BJ (cell line): ENCODE results near the gene HHIPL1. TPM values are rescaled to one million over a fixed set of nuclear protein-coding genes. Genes with fewer than 3 reads are reported as not detected.

Source experiments
- CTCF ChIA-PET: fragments of 350-600 bp; formaldehyde crosslinking; extraction: SDS; loops from one replicate; lab custom pipeline; 2021; ENCODE audit warnings: antibody characterized with exemption, inconsistent platforms; lab: Yijun Ruan, JAX
- POLR2A ChIA-PET: fragments of 300-600 bp; sonication (Branson Sonifier 250); formaldehyde crosslinking; extraction: SDS; loops from one replicate; lab custom pipeline; 2021; ENCODE audit warnings: antibody characterized with exemption; lab: Charles Lee
- DNase-seq: peaks from one replicate; pipeline ENCODE4 v3.0.0-alpha.2; 2011; ENCODE audit warnings: low read depth
- H3K27me3 ChIP-seq: 2 replicates; pipeline ENCODE4 v1.6.0; 2011; ENCODE audit warnings: low read length; ENCODE audit not compliant: control insufficient read depth, insufficient read depth
- H3K36me3 ChIP-seq: 2 replicates; pipeline ENCODE4 v1.5.1; 2011; ENCODE audit warnings: low read length; ENCODE audit not compliant: control insufficient read depth, insufficient read depth
- H3K4me3 ChIP-seq: 2 replicates; pipeline ENCODE4 v1.5.1; 2011; ENCODE audit warnings: low read depth, mild to moderate bottlenecking, control low read depth, low read length
- CTCF ChIP-seq: IDR thresholded peaks from 2 replicates; pipeline ENCODE4 v1.5.1; 2011; ENCODE audit warnings: low read depth, mild to moderate bottlenecking, control low read depth, inconsistent platforms, low read length, moderate library complexity; ENCODE audit not compliant: insufficient read depth
- polyA plus RNA-seq: library from polyadenylated mRNA; depleted of rRNA; stranded (reverse); fragments of >200 nt; gene quantifications from 2 replicates; pipeline ENCODE4 v1.2.3, GENCODE V29; 2011

HHIPL1 gene
- polyA plus RNA-seq, 1 experiment: 2.5 TPM

- peaks cover 9% of the 10 kb centered on the region for H3K27me3 ChIP-seq
- no peak overlapping the region for H3K4me3 ChIP-seq
- no peaks in the 10 kb centered on the region for H3K36me3 ChIP-seq
- TF ChIP-seq CTCF: no peak
- CTCF ChIA-PET: no interaction called here
- POLR2A ChIA-PET: no interaction called here
- DNase-seq: no peak
These were observed 57.2 kb downstream of the HHIPL1 start for GRCh38 chr14:99702115-99702514.

GRCh38 chr14:99703381-99703780 lies 58.5 kb downstream of the HHIPL1 start:
- H3K27me3 ChIP-seq: peaks cover 3% of the 10 kb centered on the region; the same call in 1 of the 2 replicates
- no peaks in the 10 kb centered on the region for H3K36me3 ChIP-seq
- DNase-seq: no peak
- CTCF ChIA-PET: interaction anchor here (0.7 kb wide), 1 partner anchor 176 kb away, joined by 3 read pairs; no protein-coding TSS in a partner anchor
- POLR2A ChIA-PET: no interaction called here
- TF ChIP-seq CTCF: no peak
- H3K4me3 ChIP-seq: no peak overlapping the region

GRCh38 chr14:99704037-99704436 lies 59.1 kb downstream of the HHIPL1 start:
- DNase-seq: no peak
- TF ChIP-seq CTCF: no peak
- CTCF ChIA-PET: no interaction called here
- POLR2A ChIA-PET: no interaction called here
- Histone ChIP-seq H3K4me3 (no peak overlapping the region), H3K27me3 (peaks cover 3% of the 10 kb centered on the region; the same call in 1 of the 2 replicates), H3K36me3 (no peaks in the 10 kb centered on the region)

- TF ChIP-seq CTCF: no peak
- Histone ChIP-seq H3K36me3 (no peaks in the 10 kb centered on the region), H3K27me3 (peaks cover 3% of the 10 kb centered on the region; the same call in 1 of the 2 replicates), H3K4me3 (no peak overlapping the region)
- CTCF ChIA-PET: interaction anchor here (0.8 to 1.2 kb wide), 2 partner anchors 10 to 17 kb away, joined by 3 to 4 read pairs; no protein-coding TSS in a partner anchor
- POLR2A ChIA-PET: no interaction called here
- no peak for DNase-seq
These were observed 61.4 kb downstream of the HHIPL1 start for GRCh38 chr14:99706107-99706900.

GRCh38 chr14:99707420-99707819 lies 62.5 kb downstream of the HHIPL1 start:
- Histone ChIP-seq H3K4me3 (no peak overlapping the region), H3K36me3 (no peaks in the 10 kb centered on the region), H3K27me3 (peaks cover 3% of the 10 kb centered on the region; the same call in 1 of the 2 replicates)
- DNase-seq: no peak
- ChIA-PET CTCF (interaction anchor here (0.8 to 1.2 kb wide), 3 partner anchors 9 to 23 kb away, joined by 3 to 4 read pairs (median 3); no protein-coding TSS in a partner anchor), POLR2A (no interaction called here)
- no peak for TF ChIP-seq CTCF
